Glomerular visceral epithelial cell (primary cell): ENCODE measurements around the gene SYNGR3.
A peak's percentile ranks its signal among the peaks of the same experiment; 100 is the strongest.
"Not testable (repeated sequence)": the region's sequence is repeated elsewhere in the genome, so short reads cannot be mapped to it uniquely, and the experiment has no call there.

Experiments
- DNase-seq: peaks from one replicate; pipeline ENCODE4 v3.0.0-alpha.2; 2016; ENCODE audit errors: extremely low spot score

SYNGR3 gene

DNA sequence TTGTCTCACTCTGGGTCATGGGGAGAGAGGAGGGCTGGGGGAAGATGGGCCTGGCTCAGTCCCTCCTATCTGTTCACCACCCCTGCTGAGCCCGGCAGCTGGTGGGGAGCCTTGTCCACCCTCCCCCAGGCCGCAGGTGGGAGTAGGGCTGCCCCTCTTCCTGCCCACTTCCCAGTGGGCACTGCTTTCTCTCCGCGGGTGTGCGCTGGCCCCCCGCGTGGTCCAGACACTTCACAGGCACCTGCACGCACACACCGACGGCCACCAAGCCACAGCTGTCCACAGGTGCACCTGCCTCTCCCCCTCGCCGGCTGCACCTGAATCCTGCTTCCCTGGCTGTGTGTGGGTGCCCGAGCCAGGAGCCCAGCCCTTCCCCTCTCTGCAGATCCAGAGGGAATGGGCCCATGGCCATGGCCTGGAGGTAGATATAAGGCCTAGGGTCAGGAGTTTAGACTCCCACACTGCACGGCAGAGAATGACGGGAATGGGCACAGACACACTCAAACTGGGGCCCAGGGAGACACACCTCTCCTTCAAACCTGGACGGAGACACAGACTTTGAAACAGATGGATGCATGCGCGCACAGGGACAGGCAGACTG is 39.0 kb downstream of the SYNGR3 start:
- no peak for DNase-seq

GRCh38 chr16:2029350-2029749 is 39.6 kb downstream of the SYNGR3 start:
- DNase-seq = no peak

DNA sequence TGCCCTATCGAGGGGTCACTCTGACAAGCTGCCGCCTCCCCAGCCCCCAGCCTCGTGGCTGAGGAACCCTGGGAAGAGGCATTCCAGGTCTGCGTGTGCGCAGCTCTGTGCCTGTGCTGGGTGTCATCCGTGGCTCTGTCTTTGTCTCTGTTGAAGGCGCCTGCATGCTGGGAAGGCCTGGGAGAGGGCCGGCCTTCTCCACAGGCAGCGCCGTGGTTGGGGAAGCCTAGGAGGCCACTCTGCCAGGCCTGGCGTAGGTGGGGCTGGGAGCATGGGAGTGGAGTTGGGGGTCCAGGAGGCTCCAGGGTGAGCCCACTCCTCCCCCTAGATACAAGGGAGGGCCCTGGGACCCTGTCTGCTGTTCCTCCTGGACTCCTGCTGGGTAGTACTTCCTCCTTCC is 40.3 kb downstream of the SYNGR3 start:
- no peak for DNase-seq

- DNase-seq = no peak
Measured at GRCh38 chr16:2031081-2031577, 41.4 kb downstream of the SYNGR3 start.

GRCh38 chr16:2032285-2033056 is 42.7 kb downstream of the SYNGR3 start:
- DNase-seq = no peak

DNA sequence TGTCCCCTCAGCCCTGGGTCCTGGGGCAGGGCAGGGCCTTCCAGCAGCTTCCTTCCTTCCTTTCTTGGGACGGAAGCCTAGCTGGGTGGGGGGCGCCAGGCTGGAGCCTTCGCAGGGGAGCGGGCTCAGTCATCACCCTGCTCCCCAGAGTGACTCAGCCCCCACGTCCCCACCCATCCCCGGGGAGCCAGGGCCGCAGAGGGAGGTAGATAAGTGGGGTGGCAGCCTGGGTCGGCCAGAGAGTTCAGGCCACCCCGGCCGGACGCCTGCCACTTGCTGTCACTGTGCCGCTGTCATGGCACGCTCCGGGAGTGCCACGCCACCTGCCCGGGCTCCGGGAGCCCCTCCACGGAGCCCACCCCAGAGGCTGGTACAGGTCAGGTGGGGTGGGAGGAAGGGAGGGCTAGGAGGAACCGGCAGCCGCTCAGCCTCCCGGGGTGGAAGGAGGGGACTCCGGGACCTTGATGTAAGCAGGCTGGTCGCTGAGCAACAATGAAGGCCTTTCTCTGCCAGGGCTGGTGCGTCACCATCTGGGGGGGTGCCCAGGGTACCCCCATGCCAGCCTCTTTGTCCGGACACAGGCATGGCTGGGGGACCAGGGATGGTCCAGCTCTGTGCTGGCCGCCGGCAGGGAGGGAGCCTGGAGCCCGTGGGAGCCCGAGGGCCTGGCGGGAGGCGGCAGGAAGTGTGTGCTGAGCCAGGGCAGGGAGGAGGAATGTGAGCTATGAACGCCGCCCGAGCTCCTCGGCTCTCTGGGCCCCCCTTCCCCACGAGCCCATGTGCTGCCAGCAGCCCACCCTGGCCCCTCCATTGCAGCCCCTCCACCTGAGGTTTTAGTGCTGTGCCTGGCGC is 43.5 kb downstream of the SYNGR3 start:
- peak; percentile 40 for DNase-seq

GRCh38 chr16:2033909-2034695 is 44.3 kb downstream of the SYNGR3 start:
- DNase-seq = not testable (repeated sequence)

DNA sequence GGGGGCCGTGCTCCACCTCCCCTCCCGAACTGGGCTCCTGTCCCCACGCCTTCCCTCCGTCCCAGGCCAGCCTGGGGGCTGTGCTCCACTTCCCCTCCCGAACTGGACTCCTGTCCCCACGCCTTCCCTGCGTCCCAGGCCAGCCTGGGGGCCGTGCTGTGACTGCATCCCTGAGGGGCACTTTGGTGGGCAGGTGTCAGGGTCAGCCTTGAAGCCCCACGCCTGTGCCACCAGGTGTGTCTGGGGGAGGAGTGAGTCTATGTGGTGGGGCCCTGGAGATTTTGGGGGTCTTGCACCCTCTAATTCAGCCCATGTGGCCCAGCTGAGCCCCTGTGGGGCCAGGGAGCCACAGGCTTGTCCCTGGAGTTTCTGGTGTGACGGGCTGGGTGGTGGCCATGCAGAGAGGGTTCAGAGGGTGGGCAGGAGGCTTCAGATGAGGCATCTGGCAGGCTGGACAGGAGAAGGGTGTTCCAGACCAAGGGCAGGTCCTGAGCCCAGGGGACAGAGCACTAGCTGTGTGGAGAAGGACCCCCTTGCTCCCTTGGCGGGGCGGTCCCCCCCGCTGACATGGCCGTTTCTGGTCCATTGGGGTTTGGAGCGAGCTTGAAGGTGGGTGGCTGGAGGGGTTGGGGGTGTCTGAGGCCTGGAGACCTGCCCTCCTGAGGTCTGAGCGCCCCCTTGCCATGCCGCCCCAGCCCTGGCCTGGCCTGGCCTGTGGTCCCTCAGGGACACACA is 45.1 kb downstream of the SYNGR3 start:
- no peak for DNase-seq

- peak; percentile 80 for DNase-seq
Measured at GRCh38 chr16:2035431-2036199, 45.8 kb downstream of the SYNGR3 start.

- no peak for DNase-seq
Measured at GRCh38 chr16:2036200-2036966, 46.6 kb downstream of the SYNGR3 start.

- no peak for DNase-seq
Measured at GRCh38 chr16:2037115-2037514, 47.3 kb downstream of the SYNGR3 start.

GRCh38 chr16:2037647-2038381 is 48.0 kb downstream of the SYNGR3 start:
- DNase-seq = no peak

GRCh38 chr16:2038382-2039231 is 48.8 kb downstream of the SYNGR3 start:
- DNase-seq = no peak

GRCh38 chr16:2039274-2040031 is 49.7 kb downstream of the SYNGR3 start:
- DNase-seq = no peak

DNA sequence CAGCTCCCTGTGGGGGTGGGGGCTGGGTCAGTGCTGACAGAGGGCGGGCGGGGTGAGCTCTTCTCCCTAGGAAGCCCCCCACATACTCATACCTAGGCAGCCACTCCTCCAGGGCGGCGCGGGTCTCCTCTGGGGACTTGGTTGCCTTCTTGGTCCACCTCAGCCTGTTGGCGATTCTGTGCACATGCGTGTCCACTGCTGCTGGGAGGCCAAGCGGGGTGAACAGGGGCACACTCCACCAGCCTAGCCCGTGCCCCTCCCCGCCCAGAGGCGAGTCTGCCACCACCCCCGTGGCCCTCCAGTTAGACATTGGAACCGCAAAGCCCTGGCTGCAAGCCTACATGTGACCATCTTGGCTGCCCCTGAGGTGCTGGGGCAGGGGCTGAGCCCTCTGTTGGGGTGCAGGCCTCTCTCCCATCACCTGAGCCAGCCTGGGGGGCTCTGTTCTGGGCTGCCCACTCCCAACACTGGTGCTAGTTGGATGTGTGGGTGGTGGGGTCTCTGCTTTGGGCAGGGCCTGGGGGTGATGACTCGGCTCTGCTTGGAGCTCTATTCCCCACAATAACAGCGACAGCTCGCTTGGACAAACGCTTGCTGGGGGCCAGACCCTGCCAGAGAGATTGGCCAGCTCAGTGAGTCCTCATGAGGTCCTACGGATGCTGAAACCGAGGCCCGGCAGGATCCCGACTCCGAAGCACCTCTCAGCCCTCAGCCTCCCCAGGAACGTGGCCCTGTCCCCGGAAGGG is 50.4 kb downstream of the SYNGR3 start:
- DNase-seq = no peak
